ENCODE data around the gene DMRTC2.

Gene DMRTC2

DNA sequence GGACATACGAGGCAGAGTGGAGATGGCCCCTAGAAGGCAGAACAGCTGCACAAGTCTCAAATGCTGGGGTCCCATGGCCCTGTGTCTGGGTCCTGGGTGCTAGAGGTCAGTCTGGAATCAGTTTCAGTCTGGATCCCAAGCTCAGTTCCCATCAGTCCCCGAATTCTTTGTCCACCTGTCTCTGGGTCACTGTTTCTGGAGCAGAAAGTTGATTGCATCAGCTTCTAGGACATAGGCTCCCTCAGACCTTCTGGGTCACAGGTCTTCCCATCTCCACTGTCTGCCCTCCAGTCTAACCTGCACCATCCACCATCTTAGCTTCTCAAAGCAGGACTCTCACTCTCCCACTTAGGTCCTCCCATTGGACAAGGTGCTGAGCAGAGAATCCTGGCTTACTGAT lies 5.6 kb upstream of the DMRTC2 start:
- POLR2A ChIA-PET: no interaction called here
- CTCF ChIA-PET: interaction anchor here (0.8 to 2.2 kb wide), 6 partner anchors 18 to 197 kb away, joined by 3 to 7 read pairs (median 4); partner anchors contain the start of genes CEACAM3 and RPS19

GRCh38 chr19:41843371-41843770 lies 1.5 kb upstream of the DMRTC2 start:
- CTCF ChIA-PET: interaction anchor here (1.0 to 1.8 kb wide), 3 partner anchors 9 to 50 kb away, joined by 3 to 6 read pairs (median 4); no protein-coding TSS in a partner anchor
- no peak for DNase-seq (ENCODE audit: extremely low spot score)
- POLR2A ChIA-PET: interaction anchor here (0.7 kb wide), 1 partner anchor 11 kb away, joined by 4 read pairs; no protein-coding TSS in a partner anchor
- TF ChIP-seq, protein P1, sequence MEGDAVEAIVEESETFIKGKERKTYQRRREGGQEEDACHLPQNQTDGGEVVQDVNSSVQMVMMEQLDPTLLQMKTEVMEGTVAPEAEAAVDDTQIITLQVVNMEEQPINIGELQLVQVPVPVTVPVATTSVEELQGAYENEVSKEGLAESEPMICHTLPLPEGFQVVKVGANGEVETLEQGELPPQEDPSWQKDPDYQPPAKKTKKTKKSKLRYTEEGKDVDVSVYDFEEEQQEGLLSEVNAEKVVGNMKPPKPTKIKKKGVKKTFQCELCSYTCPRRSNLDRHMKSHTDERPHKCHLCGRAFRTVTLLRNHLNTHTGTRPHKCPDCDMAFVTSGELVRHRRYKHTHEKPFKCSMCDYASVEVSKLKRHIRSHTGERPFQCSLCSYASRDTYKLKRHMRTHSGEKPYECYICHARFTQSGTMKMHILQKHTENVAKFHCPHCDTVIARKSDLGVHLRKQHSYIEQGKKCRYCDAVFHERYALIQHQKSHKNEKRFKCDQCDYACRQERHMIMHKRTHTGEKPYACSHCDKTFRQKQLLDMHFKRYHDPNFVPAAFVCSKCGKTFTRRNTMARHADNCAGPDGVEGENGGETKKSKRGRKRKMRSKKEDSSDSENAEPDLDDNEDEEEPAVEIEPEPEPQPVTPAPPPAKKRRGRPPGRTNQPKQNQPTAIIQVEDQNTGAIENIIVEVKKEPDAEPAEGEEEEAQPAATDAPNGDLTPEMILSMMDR (IDR thresholded peaks at IDR 0.05; ENCODE audit: control extremely low read depth, extremely low read depth, low read depth, missing control alignments): no peak

More for the DNA sequence above, 5.6 kb upstream of the DMRTC2 start:
- TF ChIP-seq, protein P1 (IDR thresholded peaks at IDR 0.05; ENCODE audit: control extremely low read depth, extremely low read depth, low read depth, missing control alignments): no peak
- no peak for DNase-seq (ENCODE audit: extremely low spot score)

- TF ChIP-seq, protein P1 (IDR thresholded peaks at IDR 0.05; ENCODE audit: control extremely low read depth, extremely low read depth, low read depth, missing control alignments): no peak
- no peak for DNase-seq (ENCODE audit: extremely low spot score)
- ChIA-PET POLR2A (no interaction called here), CTCF (interaction anchor here (1.8 kb wide), 1 partner anchor 10 kb away, joined by 6 read pairs; no protein-coding TSS in a partner anchor)
Measured at GRCh38 chr19:41844601-41845000, 241 bp upstream of the DMRTC2 start, which contains the start of gene LYPD4. TSS of gene LYPD4 (minus strand) at chr19:41844683. CDS start at chr19:41839285, 5,398 bp downstream.

- CTCF ChIA-PET: no interaction called here
- DNase-seq (ENCODE audit: extremely low spot score): no peak
- TF ChIP-seq, protein P1 (IDR thresholded peaks at IDR 0.05; ENCODE audit: control extremely low read depth, extremely low read depth, low read depth, missing control alignments): no peak
- POLR2A ChIA-PET: no interaction called here
Measured at GRCh38 chr19:41845051-41845590, 279 bp downstream of the DMRTC2 start.

DNA sequence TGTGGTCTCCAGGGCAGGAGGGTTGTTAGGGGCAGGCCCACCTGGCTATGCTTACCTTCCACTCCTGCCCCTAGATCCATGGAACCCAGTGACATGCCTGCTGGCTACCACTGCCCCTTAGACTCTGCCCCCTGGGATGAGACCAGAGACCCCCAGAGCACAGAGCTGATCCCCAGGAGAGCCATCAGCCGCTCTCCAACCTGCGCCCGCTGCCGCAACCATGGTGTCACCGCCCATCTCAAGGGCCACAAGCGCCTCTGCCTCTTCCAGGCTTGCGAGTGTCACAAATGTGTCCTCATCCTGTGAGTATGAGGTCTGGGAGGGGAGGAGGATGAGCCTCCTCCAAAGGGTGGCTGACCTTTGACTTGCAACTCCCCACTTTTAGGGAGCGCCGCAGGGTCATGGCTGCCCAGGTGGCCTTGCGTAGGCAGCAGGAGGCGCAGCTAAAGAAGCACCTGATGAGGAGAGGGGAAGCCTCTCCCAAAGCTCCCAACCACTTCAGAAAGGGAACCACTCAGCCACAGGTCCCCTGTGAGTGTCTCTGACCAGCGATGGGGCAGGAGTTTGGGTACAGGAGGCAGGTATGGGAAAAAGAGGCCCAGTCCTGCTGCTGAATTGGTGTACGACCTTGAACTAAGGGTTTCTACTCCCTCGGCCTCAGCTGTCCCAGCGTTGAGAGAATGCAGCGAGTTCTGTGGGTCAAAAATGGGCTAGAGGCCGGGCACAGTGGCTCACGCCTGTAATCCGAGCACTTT lies 2.7 kb downstream of the DMRTC2 start:
- TF ChIP-seq, protein P1 (IDR thresholded peaks at IDR 0.05; ENCODE audit: control extremely low read depth, extremely low read depth, low read depth, missing control alignments): no peak
- CTCF ChIA-PET: interaction anchor here (1.2 to 1.4 kb wide), 2 partner anchors 12 to 56 kb away, joined by 3 to 4 read pairs; partner anchors contain the start of gene RPS19
- no peak for DNase-seq (ENCODE audit: extremely low spot score)
- POLR2A ChIA-PET: no interaction called here

DNA sequence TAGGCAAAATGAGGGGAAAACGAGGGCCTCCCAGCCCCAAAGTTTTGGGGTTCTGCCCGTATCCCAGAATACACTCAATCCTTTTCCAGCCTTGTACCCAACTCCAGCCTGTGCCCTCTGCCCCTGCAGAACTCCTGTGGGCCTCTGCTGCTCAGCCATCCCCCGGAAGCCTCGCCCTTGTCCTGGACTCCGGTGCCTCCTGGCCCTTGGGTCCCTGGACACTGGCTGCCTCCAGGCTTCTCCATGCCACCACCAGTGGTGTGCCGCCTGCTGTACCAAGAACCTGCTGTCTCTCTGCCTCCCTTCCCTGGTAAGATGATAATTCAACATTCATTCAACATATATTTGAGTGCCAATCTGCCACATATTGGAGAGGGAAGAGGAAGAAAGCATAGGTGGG lies 3.8 kb downstream of the DMRTC2 start:
- ChIA-PET CTCF (interaction anchor here (0.9 to 3.9 kb wide), 5 partner anchors 11 to 95 kb away, joined by 3 to 21 read pairs (median 5); partner anchors contain the start of gene RPS19), POLR2A (no interaction called here)
- TF ChIP-seq, protein P1 (IDR thresholded peaks at IDR 0.05; ENCODE audit: control extremely low read depth, extremely low read depth, low read depth, missing control alignments): no peak

More for the DNA sequence above, 3.8 kb downstream of the DMRTC2 start:
- no peak for DNase-seq (ENCODE audit: extremely low spot score)

All from GM10248 (cell line).